Germinal center (tissue), 1 donor: Measurements from ENCODE around the gene ASTL.
A peak's percentile ranks its signal among the peaks of the same experiment; 100 is the strongest.

Source experiments
- DNase-seq: peaks from one replicate; pipeline ENCODE4 v3.0.0; 2012; ENCODE audit warnings: mixed read lengths, low spot score

Gene ASTL

GRCh38 chr2:96130483-96130882, 7.8 kb downstream of the ASTL start:
- DNase-seq = no peak

- DNase-seq = no peak
Measured at GRCh38 chr2:96129528-96130120, 8.7 kb downstream of the ASTL start.

DNA sequence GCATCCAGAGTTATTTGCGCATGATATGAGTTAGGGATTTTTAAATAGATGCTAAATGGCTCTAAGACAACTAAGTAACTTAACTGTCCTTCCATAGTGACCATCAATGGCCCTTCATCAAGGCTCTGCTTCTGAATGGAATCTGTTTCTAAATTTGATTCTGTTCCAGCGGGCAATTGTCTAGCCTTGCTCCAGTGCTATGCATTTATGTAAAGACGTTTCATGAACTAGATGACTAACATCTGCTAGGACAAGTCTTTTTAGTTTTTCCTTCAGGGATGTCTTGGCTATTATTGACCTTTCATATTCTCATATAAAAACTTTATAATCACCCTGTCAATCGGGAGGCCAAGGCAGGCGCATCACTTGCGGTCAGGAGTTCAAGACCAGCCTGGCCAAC, 9.8 kb downstream of the ASTL start:
- DNase-seq = no peak

DNA sequence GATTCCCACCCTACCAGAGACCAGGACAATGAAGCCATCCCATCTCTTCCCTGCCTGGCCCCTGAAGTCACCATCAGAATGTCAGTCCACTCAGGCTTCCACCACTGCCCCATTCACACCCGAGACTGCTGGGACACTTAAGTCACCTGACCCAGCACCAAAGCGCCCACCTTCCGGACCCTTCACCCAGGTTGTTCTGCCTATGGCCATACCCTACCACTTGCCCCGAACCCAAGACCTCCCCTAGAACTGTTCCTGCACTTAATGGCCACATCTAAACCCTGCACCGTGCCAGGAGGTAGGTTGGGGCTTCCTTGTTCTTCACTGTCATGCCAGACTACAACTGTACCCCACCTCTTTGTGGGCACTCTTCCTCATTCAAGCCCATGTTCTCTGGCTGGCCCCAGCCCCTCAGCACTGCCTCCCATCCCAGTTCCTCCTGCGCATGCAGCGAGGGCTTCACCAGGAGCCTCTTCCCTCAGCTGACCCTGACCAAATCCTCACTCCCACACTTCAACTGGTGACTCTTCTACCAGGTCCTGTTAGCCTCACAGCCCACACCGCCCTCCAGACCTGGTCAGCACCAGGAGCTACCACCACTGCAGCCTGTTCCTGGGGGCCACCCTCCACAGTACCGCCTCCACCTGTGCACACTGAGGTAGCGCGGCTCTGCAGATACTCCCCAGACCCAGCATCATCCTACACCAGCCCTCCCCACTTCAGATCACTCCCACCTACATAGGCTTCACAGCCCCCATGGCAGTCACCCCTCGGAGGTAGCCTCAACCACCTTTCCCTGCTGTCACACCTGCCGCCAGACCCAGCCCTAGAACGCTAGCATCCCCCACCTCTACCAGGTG, 13.7 kb downstream of the ASTL start:
- no peak for DNase-seq

- DNase-seq = no peak
Measured at GRCh38 chr2:96123936-96124335, 14.4 kb downstream of the ASTL start.

- DNase-seq = no peak
Measured at GRCh38 chr2:96123290-96123689, 15.0 kb downstream of the ASTL start.

DNA sequence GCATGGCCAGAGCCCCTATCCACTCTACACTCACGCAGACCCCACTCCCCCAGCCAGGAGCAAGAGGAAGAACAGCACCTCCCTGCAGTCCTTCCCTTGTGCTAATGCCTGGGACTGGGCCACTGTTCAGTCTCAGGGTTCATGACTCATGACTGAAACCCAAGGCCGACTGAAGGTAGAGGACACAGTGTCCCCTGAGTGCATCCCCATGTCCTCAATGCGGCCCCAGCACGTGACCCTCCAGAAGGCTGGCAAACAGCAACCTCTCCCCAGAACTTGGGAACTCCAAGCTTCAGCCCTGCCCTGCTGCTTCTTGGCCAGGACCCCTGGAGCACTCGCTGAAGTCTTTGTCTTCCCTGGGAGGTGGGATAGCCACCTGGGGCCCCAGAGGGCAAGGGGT, 15.9 kb downstream of the ASTL start:
- no peak for DNase-seq

- no peak for DNase-seq
Measured at GRCh38 chr2:96121414-96121813, 16.9 kb downstream of the ASTL start.

GRCh38 chr2:96120991-96121390, 17.3 kb downstream of the ASTL start:
- no peak for DNase-seq

- peak; percentile 42 for DNase-seq
Measured at GRCh38 chr2:96120091-96120720, 18.1 kb downstream of the ASTL start.

DNA sequence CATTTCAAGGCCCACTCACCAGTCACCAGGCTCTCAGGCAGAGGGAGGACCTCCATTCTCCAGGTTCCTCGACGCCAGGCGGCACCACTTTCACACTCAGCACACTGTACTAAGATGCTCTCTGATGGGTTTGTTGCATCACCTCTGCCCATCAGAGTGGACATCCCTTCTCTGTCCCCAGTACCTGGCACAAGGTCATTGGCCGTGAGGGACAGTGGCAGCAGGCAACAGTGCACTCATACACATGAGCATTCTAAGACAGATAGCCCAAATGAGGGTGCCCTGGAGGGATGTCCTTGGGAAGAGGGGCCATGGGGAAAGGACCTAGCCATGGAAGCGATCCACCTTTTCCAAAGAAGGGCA, 18.9 kb downstream of the ASTL start:
- no peak for DNase-seq

DNA sequence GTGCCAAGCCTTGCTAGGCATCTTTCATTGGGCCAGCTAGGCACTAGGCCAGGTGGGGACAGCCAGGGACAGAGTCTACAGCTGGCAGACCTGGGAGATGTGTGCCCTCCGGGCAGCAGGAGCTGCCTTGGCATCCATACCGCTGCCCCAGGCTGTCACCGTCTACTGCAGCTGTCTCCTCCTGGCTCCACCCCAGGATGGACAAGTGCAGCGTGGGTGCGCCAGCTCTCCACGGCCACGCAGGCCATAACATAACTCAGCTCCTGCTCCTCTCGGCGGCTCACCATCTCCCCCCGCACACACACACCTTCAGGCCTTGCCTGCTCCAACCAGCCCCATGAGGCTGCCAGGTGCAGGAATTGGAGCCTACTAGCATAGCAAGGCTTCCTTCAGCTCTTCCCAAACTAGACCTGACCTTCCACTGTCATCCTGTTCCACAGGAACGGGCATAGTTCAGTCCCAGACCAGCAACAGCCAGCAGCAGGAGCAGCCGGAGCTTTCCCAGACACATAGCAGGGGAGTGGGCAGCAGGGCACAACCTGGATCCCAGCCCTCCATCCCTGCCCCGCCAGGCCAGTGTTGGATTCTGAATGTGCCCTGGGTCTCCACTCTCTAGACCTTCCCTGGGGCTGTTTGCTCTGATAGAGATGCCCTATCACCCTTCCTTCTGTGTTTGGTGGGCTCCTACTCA, 19.5 kb downstream of the ASTL start:
- no peak for DNase-seq

DNA sequence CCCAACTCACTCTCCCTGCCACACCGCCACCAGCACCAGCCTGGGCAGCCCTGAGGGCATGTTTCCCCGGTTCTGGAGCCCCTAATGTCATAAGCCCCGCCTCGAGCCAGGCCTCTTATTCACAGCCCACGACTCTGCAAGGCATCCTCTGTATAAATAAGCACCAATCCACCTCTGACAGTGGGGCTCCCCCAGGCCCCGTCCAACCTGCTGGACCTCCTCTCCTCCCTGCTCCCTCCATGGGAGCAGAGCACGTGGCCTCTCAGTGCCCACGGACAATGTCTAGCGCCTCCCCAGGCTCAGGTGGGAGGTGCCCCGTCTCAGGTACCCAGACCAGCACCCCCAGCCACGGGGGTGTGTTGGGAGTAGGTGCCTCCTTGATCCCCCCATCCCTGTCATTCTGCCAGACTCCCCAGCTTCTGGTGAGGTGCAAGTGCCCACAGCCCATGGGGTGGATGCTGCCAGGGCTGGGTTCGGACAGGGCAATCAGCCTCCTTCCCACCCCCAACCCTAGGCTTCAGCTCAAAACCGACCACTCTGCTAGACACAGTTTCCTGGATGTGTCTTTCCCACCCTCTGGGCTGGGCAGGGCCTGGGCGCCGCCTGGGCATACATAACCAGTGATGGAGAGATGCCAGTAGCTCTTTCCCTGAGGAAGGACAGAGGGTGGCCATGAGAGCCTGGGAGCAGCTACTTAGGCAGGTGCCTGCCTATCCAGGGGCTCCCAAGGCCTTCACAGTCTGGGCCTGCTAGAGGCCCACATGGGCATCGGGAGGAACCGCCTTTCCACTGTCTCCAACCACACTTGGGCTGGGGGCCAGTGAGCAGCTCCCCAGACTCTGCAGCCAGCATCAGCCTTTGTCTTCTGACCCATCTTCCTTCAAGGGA, 20.4 kb downstream of the ASTL start:
- DNase-seq = peak; percentile 62

DNA sequence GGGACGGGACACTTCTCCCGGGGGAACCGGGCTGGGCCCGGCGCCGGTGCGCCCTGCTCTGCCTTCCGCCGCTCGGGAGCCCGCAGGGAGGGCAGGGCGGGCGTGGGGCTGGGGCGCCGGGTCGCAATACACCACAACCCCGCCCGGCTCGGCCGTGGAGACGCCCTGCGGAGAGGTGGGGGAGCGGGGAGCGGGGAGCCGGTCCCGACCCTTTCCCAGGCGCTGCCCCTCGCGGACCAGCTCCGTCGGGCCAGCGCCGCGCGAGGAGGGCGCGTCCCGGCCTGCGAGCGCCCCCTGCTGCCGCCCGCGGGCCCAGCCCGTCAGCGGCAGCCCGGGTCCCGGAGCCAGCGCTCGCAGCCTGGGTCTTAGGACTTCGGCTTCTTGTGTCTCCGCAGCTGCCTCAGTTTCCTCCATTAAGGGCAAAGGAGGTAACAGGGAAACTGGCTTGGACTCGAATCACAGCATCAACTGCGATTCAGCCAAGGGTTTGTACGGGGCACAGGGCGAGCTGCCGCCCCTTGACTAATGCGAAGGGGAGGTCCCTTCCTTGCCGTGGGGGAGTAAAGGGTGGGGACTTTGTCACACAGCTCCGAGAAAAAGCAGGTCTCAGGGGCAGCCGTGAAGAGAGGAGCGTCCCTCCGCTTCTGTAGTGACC, 21.3 kb downstream of the ASTL start:
- peak; percentile 88 for DNase-seq

DNA sequence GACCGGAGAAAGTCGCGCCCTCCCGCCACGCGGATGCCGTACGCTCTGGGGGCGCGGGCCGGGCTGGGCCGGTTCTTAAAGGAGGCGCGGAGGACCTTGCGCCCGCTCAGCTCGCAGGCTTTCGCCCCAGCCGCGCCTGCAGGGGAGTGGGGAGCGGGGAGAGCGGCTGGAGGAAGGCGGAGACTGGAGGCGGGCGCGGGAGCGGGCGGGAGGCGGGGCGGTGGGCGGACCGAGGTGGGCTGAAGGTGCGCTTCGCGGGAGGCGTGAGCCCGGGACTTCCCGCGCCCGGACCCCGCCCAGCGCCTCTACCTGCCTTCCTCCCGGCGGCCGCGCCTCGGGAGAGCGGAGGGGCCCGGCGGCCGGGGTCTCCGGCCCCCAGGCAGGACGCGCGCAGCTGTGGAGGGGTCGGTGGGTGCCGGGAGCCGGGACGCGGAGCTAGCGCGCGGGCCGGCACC, 21.9 kb downstream of the ASTL start, which contains the start of gene ADRA2B:
Gene ADRA2B (minus strand): TSS at position 148 of the 455 bp plus-strand sequence. CDS start 422 bp downstream, outside the sequence.
- DNase-seq = peak; percentile 84

DNA sequence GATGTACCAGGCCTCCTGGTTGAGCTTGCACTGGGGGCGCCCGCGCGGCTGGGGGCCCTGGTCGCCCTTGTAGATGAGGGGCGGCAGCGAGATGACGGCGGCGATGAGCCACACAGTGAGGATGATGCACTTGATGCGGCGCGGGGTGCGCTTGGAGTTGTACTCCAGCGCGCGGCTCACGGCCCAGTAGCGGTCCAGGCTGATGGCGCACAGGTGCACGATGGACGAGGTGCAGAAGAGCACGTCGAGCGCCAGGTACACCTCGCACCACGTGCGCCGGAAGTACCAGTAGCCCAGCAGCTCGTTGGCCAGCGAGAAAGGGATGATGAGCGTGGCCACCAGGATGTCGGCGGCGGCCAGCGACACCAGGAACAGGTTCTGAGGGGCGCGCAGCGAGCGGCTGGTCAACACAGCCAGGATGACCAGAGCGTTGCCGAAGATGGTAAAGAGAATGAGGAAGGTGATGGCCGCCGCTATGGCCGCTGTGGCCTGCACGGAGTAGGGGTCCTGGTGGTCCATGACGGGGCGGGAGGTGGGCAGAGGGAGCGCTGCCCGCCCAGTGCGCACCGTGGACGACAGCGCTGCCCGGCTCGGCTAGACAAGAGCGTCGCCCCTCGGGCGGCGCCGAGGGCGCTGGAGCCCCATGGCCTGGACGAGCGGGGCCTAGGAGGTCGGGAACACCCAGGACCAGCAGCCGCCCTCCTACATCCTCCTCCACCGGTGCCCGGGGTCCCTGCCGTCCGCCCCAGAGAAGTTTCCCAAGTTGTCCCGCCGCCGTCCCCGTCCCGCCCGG, 22.5 kb downstream of the ASTL start:
- DNase-seq = no peak

- no peak for DNase-seq
Measured at GRCh38 chr2:96114903-96115581, 23.3 kb downstream of the ASTL start.

DNA sequence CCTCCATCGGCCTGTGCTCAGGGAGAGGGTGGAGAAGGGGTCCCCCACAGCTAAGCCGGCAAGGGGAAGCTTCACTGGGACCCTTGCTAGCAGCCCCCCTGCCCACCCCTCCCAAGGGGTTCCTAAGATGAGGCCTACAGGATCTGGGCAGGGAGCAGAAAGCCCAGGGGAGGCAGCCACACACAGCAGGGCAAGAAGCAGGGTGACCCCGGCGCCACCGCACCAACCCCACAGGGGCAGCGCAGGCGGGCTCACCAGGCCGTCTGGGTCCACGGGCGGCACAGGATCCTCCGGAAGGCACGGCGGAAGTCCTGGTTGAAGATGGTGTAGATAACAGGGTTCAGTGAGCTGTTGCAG, 23.8 kb downstream of the ASTL start:
- DNase-seq = no peak

DNA sequence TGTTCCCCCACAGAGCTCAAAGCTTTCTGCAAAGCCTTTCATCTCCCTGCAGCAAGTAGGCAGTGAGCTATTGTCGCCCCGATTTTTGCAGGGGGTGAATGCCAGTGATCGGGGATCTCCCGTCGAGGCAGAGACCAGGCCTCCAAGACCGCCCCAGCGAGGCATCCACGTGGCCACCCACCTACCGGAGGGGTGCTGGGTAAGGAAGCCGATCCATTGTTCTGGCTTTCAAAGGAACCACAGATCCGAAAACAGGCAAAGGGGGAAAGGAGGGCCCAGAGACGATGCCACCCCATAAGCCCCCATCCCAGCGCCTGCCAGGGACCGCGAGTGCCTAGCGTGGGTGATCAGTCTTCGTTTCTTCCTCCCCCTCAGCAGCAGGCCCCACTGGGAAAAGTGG, 24.4 kb downstream of the ASTL start:
- no peak for DNase-seq

DNA sequence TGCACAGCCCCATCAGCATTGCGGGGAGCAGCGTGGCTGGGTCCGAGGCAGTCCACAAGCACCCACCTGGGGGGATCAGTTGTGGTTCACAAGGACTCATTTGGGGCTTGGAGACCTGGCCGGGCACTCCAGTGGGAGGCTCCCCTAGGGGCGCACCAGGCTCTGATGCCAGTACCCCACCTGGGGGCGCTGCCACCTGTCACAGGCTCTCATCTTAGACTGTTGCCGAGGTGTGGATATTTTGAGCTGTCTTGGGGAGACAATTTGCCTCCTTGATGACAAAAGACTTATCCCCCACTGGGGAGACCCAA, 25.0 kb downstream of the ASTL start:
- peak; percentile 47 for DNase-seq
